ENCODE results near the gene TULP3. TPM values are rescaled to one million over a fixed set of nuclear protein-coding genes. Genes with fewer than 3 reads are reported as not detected.

Gene TULP3
- total RNA-seq, 1 donor from 2014 or later: 9.5 TPM

DNA sequence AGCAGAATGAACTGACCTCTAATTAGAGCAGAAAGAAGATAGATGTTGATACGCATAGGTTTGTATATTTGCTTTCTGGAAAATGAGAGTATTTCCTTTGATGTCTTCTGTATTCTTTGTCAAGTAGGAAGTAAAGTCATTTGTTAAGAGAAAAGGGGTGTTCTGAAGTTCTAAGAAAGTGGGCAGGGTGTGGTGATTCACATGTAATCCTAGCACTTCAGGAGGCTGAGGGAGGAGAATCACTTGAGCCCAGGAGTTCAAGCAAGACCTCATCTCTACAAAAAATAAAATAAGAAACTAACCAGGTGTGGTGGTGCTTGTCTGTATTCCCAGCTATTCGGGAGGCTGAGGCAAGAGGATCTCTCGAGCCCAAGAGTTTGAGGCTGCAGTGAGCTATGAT lies 10.8 kb upstream of the TULP3 start:
- H3K36me3 ChIP-seq (ENCODE audit: control insufficient read depth, insufficient read depth, low read length): no peaks in the 10 kb centered on the region
- H3K4me3 ChIP-seq (ENCODE audit: low read depth, low read length): no peak overlapping the region
- no peak for DNase-seq (ENCODE audit: low read depth)
- no peak for FAIRE-seq
- TF ChIP-seq, protein P1, sequence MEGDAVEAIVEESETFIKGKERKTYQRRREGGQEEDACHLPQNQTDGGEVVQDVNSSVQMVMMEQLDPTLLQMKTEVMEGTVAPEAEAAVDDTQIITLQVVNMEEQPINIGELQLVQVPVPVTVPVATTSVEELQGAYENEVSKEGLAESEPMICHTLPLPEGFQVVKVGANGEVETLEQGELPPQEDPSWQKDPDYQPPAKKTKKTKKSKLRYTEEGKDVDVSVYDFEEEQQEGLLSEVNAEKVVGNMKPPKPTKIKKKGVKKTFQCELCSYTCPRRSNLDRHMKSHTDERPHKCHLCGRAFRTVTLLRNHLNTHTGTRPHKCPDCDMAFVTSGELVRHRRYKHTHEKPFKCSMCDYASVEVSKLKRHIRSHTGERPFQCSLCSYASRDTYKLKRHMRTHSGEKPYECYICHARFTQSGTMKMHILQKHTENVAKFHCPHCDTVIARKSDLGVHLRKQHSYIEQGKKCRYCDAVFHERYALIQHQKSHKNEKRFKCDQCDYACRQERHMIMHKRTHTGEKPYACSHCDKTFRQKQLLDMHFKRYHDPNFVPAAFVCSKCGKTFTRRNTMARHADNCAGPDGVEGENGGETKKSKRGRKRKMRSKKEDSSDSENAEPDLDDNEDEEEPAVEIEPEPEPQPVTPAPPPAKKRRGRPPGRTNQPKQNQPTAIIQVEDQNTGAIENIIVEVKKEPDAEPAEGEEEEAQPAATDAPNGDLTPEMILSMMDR (IDR thresholded peaks at IDR 0.05; ENCODE audit: insufficient read depth, low read length, severe bottlenecking): no peak
- H3K27me3 ChIP-seq (ENCODE audit: control insufficient read depth, insufficient read depth, low read length): no peaks in the 10 kb centered on the region

- no peak for DNase-seq (ENCODE audit: low read depth)
- TF ChIP-seq, protein P1 (IDR thresholded peaks at IDR 0.05; ENCODE audit: insufficient read depth, low read length, severe bottlenecking): no peak
- peaks cover 1% of the 10 kb centered on the region for H3K36me3 ChIP-seq (ENCODE audit: control insufficient read depth, insufficient read depth, low read length)
- FAIRE-seq: no peak
- H3K4me3 ChIP-seq (ENCODE audit: low read depth, low read length): no peak overlapping the region
- no peaks in the 10 kb centered on the region for H3K27me3 ChIP-seq (ENCODE audit: control insufficient read depth, insufficient read depth, low read length)
Measured at GRCh38 chr12:2884810-2885209, 5.9 kb upstream of the TULP3 start.

GRCh38 chr12:2886768-2887450 lies 3.8 kb upstream of the TULP3 start:
- no peak for FAIRE-seq
- TF ChIP-seq, protein P1 (IDR thresholded peaks at IDR 0.05; ENCODE audit: insufficient read depth, low read length, severe bottlenecking): no peak
- no peak for DNase-seq (ENCODE audit: low read depth)

DNA sequence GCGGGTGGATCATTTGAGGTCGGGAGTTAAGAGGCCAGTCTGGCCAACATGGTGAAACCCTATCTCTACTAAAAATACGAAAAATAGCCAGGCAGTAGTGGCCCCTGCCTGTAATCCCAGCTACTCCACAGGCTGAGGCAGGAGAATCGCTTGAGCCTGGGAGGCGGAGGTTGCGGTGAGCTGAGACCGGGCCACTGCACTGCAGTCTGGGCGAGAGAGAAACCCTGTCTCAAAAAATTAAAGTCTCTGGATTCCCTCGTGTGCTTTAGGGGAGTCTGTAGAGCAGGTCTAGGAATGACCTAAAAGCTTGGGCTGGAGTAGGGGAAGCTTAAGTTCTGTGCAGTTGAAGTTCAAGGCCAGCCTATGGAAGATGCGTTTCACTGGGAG lies 697 bp upstream of the TULP3 start:
- peaks cover 1% of the 10 kb centered on the region for H3K36me3 ChIP-seq (ENCODE audit: control insufficient read depth, insufficient read depth, low read length)
- TF ChIP-seq, protein P1 (IDR thresholded peaks at IDR 0.05; ENCODE audit: insufficient read depth, low read length, severe bottlenecking): no peak
- peak overlapping the region; percentile 99 for H3K4me3 ChIP-seq (ENCODE audit: low read depth, low read length)
- no peaks in the 10 kb centered on the region for H3K27me3 ChIP-seq (ENCODE audit: control insufficient read depth, insufficient read depth, low read length)
- FAIRE-seq (no peak), DNase-seq (ENCODE audit: low read depth) (no peak)

More at GRCh38 chr12:2886768-2887450, 3.8 kb upstream of the TULP3 start:
- no peaks in the 10 kb centered on the region for H3K27me3 ChIP-seq (ENCODE audit: control insufficient read depth, insufficient read depth, low read length)
- H3K4me3 ChIP-seq (ENCODE audit: low read depth, low read length): no peak overlapping the region
- H3K36me3 ChIP-seq (ENCODE audit: control insufficient read depth, insufficient read depth, low read length): peaks cover 1% of the 10 kb centered on the region

GRCh38 chr12:2891240-2892053 lies 756 bp downstream of the TULP3 start:
- Histone ChIP-seq H3K36me3 (ENCODE audit: control insufficient read depth, insufficient read depth, low read length) (no peaks in the 10 kb centered on the region), H3K27me3 (ENCODE audit: control insufficient read depth, insufficient read depth, low read length) (no peaks in the 10 kb centered on the region), H3K4me3 (ENCODE audit: low read depth, low read length) (peak overlapping the region; percentile 99)
- peak; percentile 33 for DNase-seq (ENCODE audit: low read depth)
- TF ChIP-seq, protein P1 (IDR thresholded peaks at IDR 0.05; ENCODE audit: insufficient read depth, low read length, severe bottlenecking): no peak
- no peak for FAIRE-seq

Measured in bronchial epithelial cell (primary cell).